GM12878 (cell line): ENCODE data around the gene FGB. TPM values are rescaled to one million over a fixed set of nuclear protein-coding genes. Genes with fewer than 3 reads are reported as not detected.

Experiments used
- ATAC-seq: fragments of 200-7000 bp; cut with Tn5 transposase; 3 replicates; pipeline ENCODE4 v1.9.1; 2020; ENCODE audit warnings: mild to moderate bottlenecking, moderate library complexity
- BruUV-seq: library from RNA; stranded (reverse); fragments of 400-500 nt; replicated peaks from 2 replicates; lab custom pipeline; 2021; lab: Mats Ljungman, UMichigan
- CTCF ChIA-PET: fragments of 300-600 bp; sonication (Branson Sonifier 250); formaldehyde crosslinking; extraction: SDS; loops from one replicate; lab custom pipeline; 2021; ENCODE audit warnings: inconsistent platforms; lab: Yijun Ruan, JAX
- POLR2A ChIA-PET: fragments of 350-600 bp; formaldehyde crosslinking; extraction: SDS; loops from one replicate; lab custom pipeline; 2021; ENCODE audit warnings: inconsistent platforms; lab: Charles Lee
- RAD21 ChIA-PET: fragments of 300-600 bp; sonication (Branson Sonifier 250); formaldehyde crosslinking; loops from one replicate; lab custom pipeline; 2023; ENCODE audit warnings: antibody characterized with exemption; ENCODE audit not compliant: unreplicated experiment; lab: Charles Lee
- SMC1A ChIA-PET: fragments of 300-600 bp; sonication (Branson Sonifier 250); formaldehyde crosslinking; loops from one replicate; lab custom pipeline; 2023; ENCODE audit not compliant: unreplicated experiment, uncharacterized antibody; lab: Charles Lee
- DNase-seq: peaks from one replicate; pipeline ENCODE4 v3.0.0-alpha.2; 2011; ENCODE audit warnings: low read depth, low spot score
- FAIRE-seq: peaks from 3 replicates; lab custom pipeline; 2011; peaks lifted over from hg19 to GRCh38; lab: Jason Lieb, UNC
- H2AFZ ChIP-seq: 2 replicates; pipeline ENCODE4 v1.6.0; 2011; ENCODE audit warnings: low read depth, low read length, control low read depth; ENCODE audit not compliant: control insufficient read depth
- H3K27ac ChIP-seq: 2 replicates; pipeline ENCODE4 v1.5.1; 2011; ENCODE audit warnings: control low read depth; ENCODE audit not compliant: control insufficient read depth, insufficient read depth
- H3K27me3 ChIP-seq, 2 experiments: replicated peaks in 1 of 2; 2 replicates each; pipeline versions ENCODE4 v1.6.0 to v1.6.1; 2011; ENCODE audit warnings: low read length in 1 of 2; ENCODE audit not compliant: control insufficient read depth in 2 of 2, insufficient read depth in 2 of 2
- H3K36me3 ChIP-seq, 2 experiments: 2 replicates each; pipeline ENCODE4 v1.5.1; 2011; ENCODE audit warnings: low read length in 1 of 2; ENCODE audit not compliant: control insufficient read depth in 2 of 2, insufficient read depth in 2 of 2
- H3K4me1 ChIP-seq: 2 replicates; pipeline ENCODE4 v1.6.1; 2011; ENCODE audit warnings: mild to moderate bottlenecking, low read length, moderate library complexity, mixed read lengths; ENCODE audit not compliant: control insufficient read depth, insufficient read depth
- H3K4me2 ChIP-seq: 2 replicates; pipeline ENCODE4 v1.6.0; 2011; ENCODE audit warnings: control low read depth; ENCODE audit not compliant: control insufficient read depth, insufficient read depth
- H3K4me3 ChIP-seq: fragments of 200-600 bp; sonication (generic); 2 replicates; pipeline ENCODE4 v1.5.1; 2016
- H3K79me2 ChIP-seq: 2 replicates; pipeline ENCODE4 v1.6.0; 2011; ENCODE audit warnings: low read length; ENCODE audit not compliant: control insufficient read depth, insufficient read depth
- H3K9ac ChIP-seq: 2 replicates; pipeline ENCODE4 v1.8.0; 2011; ENCODE audit warnings: low read length, control low read depth, mixed read lengths; ENCODE audit not compliant: control insufficient read depth, insufficient read depth
- H3K9me3 ChIP-seq: replicated peaks from 3 replicates; pipeline ENCODE4 v1.5.1; 2011; ENCODE audit warnings: mild to moderate bottlenecking, low read length; ENCODE audit not compliant: control insufficient read depth, insufficient read depth
- H4K20me1 ChIP-seq: 2 replicates; pipeline ENCODE4 v1.6.0; 2011; ENCODE audit not compliant: control insufficient read depth, insufficient read depth
- BRCA1 ChIP-seq: IDR thresholded peaks from 2 replicates; pipeline ENCODE4 v1.6.1; 2011; ENCODE audit warnings: low read depth, low read length, improper control_type of control experiment
- CHD1 ChIP-seq: IDR thresholded peaks from 2 replicates; pipeline ENCODE4 v1.6.1; 2012; ENCODE audit warnings: low read depth, low read length, improper control_type of control experiment
- EGR1 ChIP-seq, 2 experiments: IDR thresholded peaks; 1 replicate in 1 of 2; 2 replicates in 1 of 2; pipeline ENCODE4 v1.6.1; 2011 to 2012; ENCODE audit warnings: low read depth in 2 of 2, low read length in 2 of 2, borderline replicate concordance in 1 of 2, mild to moderate bottlenecking in 1 of 2, moderate library complexity in 1 of 2
- ETV6 ChIP-seq, 2 experiments: fragments of 450-650 bp in 1 of 2; IDR thresholded peaks in 1 of 2; conservative IDR thresholded peaks in 1 of 2; 2 replicates each; pipeline ENCODE4 v1.6.1; 2014; ENCODE audit warnings: antibody characterized with exemption in 1 of 2, borderline replicate concordance in 1 of 2, low read depth in 1 of 2, mild to moderate bottlenecking in 1 of 2, moderate library complexity in 1 of 2
- IKZF1 ChIP-seq: fragments of 450-650 bp; conservative IDR thresholded peaks from 2 replicates; pipeline ENCODE4 v1.6.1; 2017; ENCODE audit warnings: antibody characterized with exemption, mild to moderate bottlenecking
- IRF4 ChIP-seq: IDR thresholded peaks from 2 replicates; pipeline ENCODE4 v1.6.1; 2011; ENCODE audit warnings: low read depth, low read length
- KAT2A ChIP-seq: conservative IDR thresholded peaks from 2 replicates; pipeline ENCODE4 v1.6.1; 2011; ENCODE audit warnings: low read depth, low read length; ENCODE audit not compliant: control insufficient read depth
- MYC ChIP-seq: IDR thresholded peaks from 2 replicates; pipeline ENCODE4 v1.6.1; 2011; ENCODE audit warnings: mild to moderate bottlenecking, low read length, moderate library complexity, inconsistent platforms; ENCODE audit not compliant: insufficient read depth, insufficient replicate concordance, insufficient read length, severe bottlenecking
- NFYA ChIP-seq: IDR thresholded peaks from 2 replicates; pipeline ENCODE4 v1.6.1; 2011; ENCODE audit warnings: low read depth, mild to moderate bottlenecking, low read length, improper control_type of control experiment, borderline replicate concordance
- NFYB ChIP-seq: IDR thresholded peaks from 2 replicates; pipeline ENCODE4 v1.6.1; 2011; ENCODE audit warnings: low read depth, mild to moderate bottlenecking, low read length, improper control_type of control experiment, moderate library complexity; ENCODE audit not compliant: insufficient read depth
- REST ChIP-seq: IDR thresholded peaks from 2 replicates; pipeline ENCODE4 v1.6.1; 2012; ENCODE audit warnings: mild to moderate bottlenecking, low read depth, low read length
- SRF ChIP-seq, 2 experiments: IDR thresholded peaks; 2 replicates each; pipeline ENCODE4 v1.6.1; 2011; ENCODE audit warnings: low read depth in 2 of 2, low read length in 2 of 2, mild to moderate bottlenecking in 1 of 2, moderate library complexity in 1 of 2
- ZNF217 ChIP-seq: fragments of 450-650 bp; IDR thresholded peaks from 2 replicates; pipeline ENCODE4 v1.6.1; 2017; ENCODE audit warnings: antibody characterized with exemption, mild to moderate bottlenecking
- ZNF687 ChIP-seq: fragments of 450-650 bp; IDR thresholded peaks from 2 replicates; pipeline ENCODE4 v1.6.1; 2017; ENCODE audit warnings: mild to moderate bottlenecking, moderate library complexity
- WGBS: methylation state at CpG from one replicate; pipeline ENCODE4 v1.1.6; 2016; ENCODE audit warnings: low lambda C conversion rate; ENCODE audit not compliant: insufficient replicate concordance, insufficient coverage; ENCODE audit errors: missing lambda C conversion rate; 5-methylcytosine and 5-hydroxymethylcytosine counted together
- in situ Hi-C: fragments of 300-500 bp; cut with MboI; formaldehyde crosslinking; loops from 9 replicates; pipeline ENCODE4 v1.14.3; 2018; ENCODE audit warnings: mixed read lengths
- intact Hi-C: fragments of 100-400 bp; cut with micrococcal nuclease; formaldehyde crosslinking; loops from one replicate; pipeline ENCODE4 v1.14.2; 2022; ENCODE audit not compliant: unreplicated experiment
- polyA plus RNA-seq, 11 experiments: library from polyadenylated mRNA; depleted of rRNA in 4 of 11; unstranded in 6 of 11; stranded (reverse) in 5 of 11; fragments of >200 nt; fragmentation: Nextera tagmentation in 4 of 11; fragmentation: Illumina TruSeq in 1 of 11; extraction: Ambion mirVana in 4 of 11; extraction: Trizol in 1 of 11; gene quantifications; 1 replicate in 1 of 11; 2 replicates in 10 of 11; pipeline versions ENCODE4 v1.2.1 to v1.2.3, GENCODE V29; 2011 to 2016; ENCODE audit warnings: inconsistent platforms in 2 of 11, missing spikeins in 2 of 11, low read depth in 1 of 11
- total RNA-seq, 4 experiments: library from RNA; depleted of rRNA in 3 of 4; stranded (reverse); fragments of >200 nt in 3 of 4; fragmentation: Illumina TruSeq in 1 of 4; extraction: Trizol in 1 of 4; gene quantifications; 2 replicates each; pipeline versions ENCODE4 v1.2.1 to v1.2.3, GENCODE V29; 2013 to 2021

Gene FGB
- total and polyA plus RNA-seq, 10 of the 15 experiments (the other 5 are each of a cell fraction or from before 2014, with no cell fraction given), result 0.04 to 2.7 TPM; not detected in 8

GRCh38 chr4:154590329-154591006 lies 27.7 kb downstream of the FGB start, which contains the start of gene FGA:
Gene FGA, minus strand, starts transcription at chr4:154590742. Its CDS starts 55 bp downstream, at chr4:154590687.
- SMC1A ChIA-PET, result interaction anchor here (1.7 kb wide), 1 partner anchor 26 kb away, joined by 3 read pairs; no protein-coding TSS in a partner anchor
- no peak for ATAC-seq
- no peak within 1 kb of the TSS for H3K9ac ChIP-seq
- POLR2A ChIA-PET, result no interaction called here
- no peaks in the 10 kb centered on the region for H3K27me3 ChIP-seq
- no peaks in the 10 kb centered on the region for H3K4me1 ChIP-seq
- H3K4me3 ChIP-seq, result no peak within 1 kb of the TSS
- intact Hi-C loops, result no loop called here
- no peak within 1 kb of the TSS for H3K27ac ChIP-seq
- H3K9me3 ChIP-seq, result no peaks in the 10 kb centered on the region
- no peak for FAIRE-seq
- CTCF ChIA-PET, result interaction anchor here (0.5 kb wide), 1 partner anchor 30 kb away, joined by 3 read pairs; no protein-coding TSS in a partner anchor
- H4K20me1 ChIP-seq, result no peaks in the 10 kb centered on the region
- 25% methylated on average over 3 of the region's 3 CpGs for WGBS
- DNase-seq, result no peak
- RAD21 ChIA-PET, result interaction anchor here (0.6 kb wide), 1 partner anchor 18 kb away, joined by 3 read pairs; no protein-coding TSS in a partner anchor
- no TSS peak for BruUV-seq
- no peak within 1 kb of the TSS for H3K4me2 ChIP-seq
- H2AFZ ChIP-seq, result no peak within 1 kb of the TSS
- H3K79me2 ChIP-seq, result no peaks in the 10 kb centered on the region
- in situ Hi-C loops, result no loop called here
- H3K36me3 ChIP-seq, result no peaks in the 10 kb centered on the region
- TF ChIP-seq REST (no peak), BRCA1 (no peak), NFYA (no peak), SRF (IDR thresholded peaks at IDR 0.05; ENCODE audit: low read depth in 2 of 2, low read length in 2 of 2) (no peak), CHD1 (no peak), ZNF217 (no peak), EGR1 (IDR thresholded peaks at IDR 0.05; ENCODE audit: borderline replicate concordance in 1 of 2, low read depth in 2 of 2, low read length in 2 of 2) (no peak), ZNF687 (no peak), IRF4 (no peak), ETV6 (conservative IDR thresholded peaks at IDR 0.05 in 1 of 2, IDR thresholded peaks at IDR 0.05 in 1 of 2; ENCODE audit: borderline replicate concordance in 1 of 2, low read depth in 1 of 2) (no peak), IKZF1 (no peak), NFYB (no peak), KAT2A (no peak), MYC (no peak)
